ENCODE measurements around the gene LKAAEAR1.

- TF ChIP-seq POLR2A (IDR thresholded peaks at IDR 0.05; ENCODE audit: low read depth, low read length) = no peak
- TF ChIP-seq POLR2AphosphoS5 (IDR thresholded peaks at IDR 0.05; ENCODE audit: low read depth, low read length) = no peak
- no peak for TF ChIP-seq TAF1 (IDR thresholded peaks at IDR 0.05; ENCODE audit: low read depth, low read length)
- no peak for TF ChIP-seq PAX5 (IDR thresholded peaks at IDR 0.05; ENCODE audit: insufficient read depth, low read length, severe bottlenecking)
- TF ChIP-seq SPI1 (IDR thresholded peaks at IDR 0.05; ENCODE audit: low read depth, low read length) = no peak
- no peak for TF ChIP-seq POU2F2 (IDR thresholded peaks at IDR 0.05; ENCODE audit: low read depth, low read length)
These were observed 31.1 kb upstream of the LKAAEAR1 start for GRCh38 chr20:64115171-64115911.
